HuH-7.5 (cell line): ENCODE data around the gene FOLH1.
"Not testable (repeated sequence)": the region's sequence is repeated elsewhere in the genome, so short reads cannot be mapped to it uniquely, and the experiment has no call there.

Source experiments
- DNase-seq: peaks from one replicate; pipeline ENCODE4 v3.0.0; 2011; ENCODE audit warnings: low spot score

Gene FOLH1

GRCh38 chr11:49177936-49178335 lies 30.5 kb downstream of the FOLH1 start:
- not testable (repeated sequence) for DNase-seq

- DNase-seq, result not testable (repeated sequence)
These were observed 33.0 kb downstream of the FOLH1 start for GRCh38 chr11:49175378-49175777.

- DNase-seq, result not testable (repeated sequence)
These were observed 33.6 kb downstream of the FOLH1 start for GRCh38 chr11:49174691-49175366.

- not testable (repeated sequence) for DNase-seq
These were observed 36.8 kb downstream of the FOLH1 start for GRCh38 chr11:49171613-49172012.

GRCh38 chr11:49169579-49169978 lies 38.8 kb downstream of the FOLH1 start:
- DNase-seq, result not testable (repeated sequence)

- not testable (repeated sequence) for DNase-seq
These were observed 39.4 kb downstream of the FOLH1 start for GRCh38 chr11:49168992-49169391.

GRCh38 chr11:49151211-49151610 lies 57.2 kb downstream of the FOLH1 start:
- DNase-seq, result no peak

GRCh38 chr11:49102356-49102755 lies 106.0 kb downstream of the FOLH1 start:
- not testable (repeated sequence) for DNase-seq
